CD4-positive, alpha-beta T cell treated with Interferon alpha-2 for 1 hour (primary cell): ENCODE measurements around the gene GNAO1.
"Not testable (repeated sequence)": the region's sequence is repeated elsewhere in the genome, so short reads cannot be mapped to it uniquely, and the experiment has no call there.

Source experiments
- DNase-seq, 2 donors: peaks; one replicate each; pipeline ENCODE4 v3.0.0-alpha.2; 2020 to 2022

GNAO1 gene

GRCh38 chr16:56369202-56369601 lies 177.9 kb downstream of the GNAO1 start:
- no peak for DNase-seq

- no peak for DNase-seq
These were observed 179.0 kb downstream of the GNAO1 start for GRCh38 chr16:56370185-56370874.

GRCh38 chr16:56370875-56371659 lies 179.8 kb downstream of the GNAO1 start:
- DNase-seq: no peak

GRCh38 chr16:56371660-56371937 lies 180.3 kb downstream of the GNAO1 start:
- no peak for DNase-seq

GRCh38 chr16:56372013-56372634 lies 180.8 kb downstream of the GNAO1 start:
- no peak for DNase-seq

- DNase-seq: no peak
These were observed 181.7 kb downstream of the GNAO1 start for GRCh38 chr16:56373003-56373402.

- DNase-seq: not testable (repeated sequence)
These were observed 184.5 kb downstream of the GNAO1 start for GRCh38 chr16:56375792-56376191.

GRCh38 chr16:56379044-56379443 lies 187.8 kb downstream of the GNAO1 start:
- not testable (repeated sequence) for DNase-seq

- not testable (repeated sequence) for DNase-seq
These were observed 189.6 kb downstream of the GNAO1 start for GRCh38 chr16:56380778-56381485.

- DNase-seq: no peak
These were observed 191.2 kb downstream of the GNAO1 start for GRCh38 chr16:56382459-56382858.

- no peak for DNase-seq
These were observed 191.6 kb downstream of the GNAO1 start for GRCh38 chr16:56382901-56383355.

- no peak for DNase-seq
These were observed 192.9 kb downstream of the GNAO1 start for GRCh38 chr16:56384074-56384721.

GRCh38 chr16:56387396-56387795 lies 196.1 kb downstream of the GNAO1 start:
- no peak for DNase-seq

GRCh38 chr16:56388209-56388608 lies 196.9 kb downstream of the GNAO1 start:
- DNase-seq: no peak

GRCh38 chr16:56389554-56389953 lies 198.3 kb downstream of the GNAO1 start:
- no peak for DNase-seq

GRCh38 chr16:56396724-56397123 lies 205.4 kb downstream of the GNAO1 start:
- DNase-seq: not testable (repeated sequence)

GRCh38 chr16:56399047-56399446 lies 207.8 kb downstream of the GNAO1 start:
- no peak for DNase-seq

GRCh38 chr16:56399486-56399885 lies 208.2 kb downstream of the GNAO1 start:
- no peak for DNase-seq

GRCh38 chr16:56400458-56400857 lies 209.2 kb downstream of the GNAO1 start:
- no peak for DNase-seq

- DNase-seq: no peak
These were observed 210.2 kb downstream of the GNAO1 start for GRCh38 chr16:56401482-56401881.

- no peak for DNase-seq
These were observed 214.8 kb downstream of the GNAO1 start for GRCh38 chr16:56405977-56406672.
